ENCODE results near the gene TRIM2.

Gene TRIM2

GRCh38 chr4:153265306-153266047, 61.2 kb downstream of the TRIM2 start:
- TF ChIP-seq CTCF (IDR thresholded peaks at IDR 0.05; ENCODE audit: low read length) = no peak
- TF ChIP-seq EZH2phosphoT487 (IDR thresholded peaks at IDR 0.05; ENCODE audit: low read length) = no peak
- TF ChIP-seq EZH2 (optimal IDR thresholded peaks at IDR 0.05; ENCODE audit: low read depth, low read length) = no peak
- H3K36me3 ChIP-seq (replicated peaks; ENCODE audit: insufficient read depth, low read length) = no peaks in the 10 kb centered on the region
- H3K9me2 ChIP-seq (replicated peaks; ENCODE audit: insufficient read depth, low read length) = no peaks in the 10 kb centered on the region
- no peak for DNase-seq
- no peak overlapping the region for H3K27ac ChIP-seq (ENCODE audit: low read length)
- no peaks in the 10 kb centered on the region for H3F3A ChIP-seq (ENCODE audit: insufficient read depth, low read length)
- H3K4me2 ChIP-seq (ENCODE audit: low read depth, low read length) = no peak overlapping the region
- H3K9ac ChIP-seq (ENCODE audit: low read length) = no peak overlapping the region
- H3K9me3 ChIP-seq (replicated peaks; ENCODE audit: insufficient read depth, low read length) = no peaks in the 10 kb centered on the region
- H2AFZ ChIP-seq (ENCODE audit: low read length) = no peak overlapping the region
- H3K4me3 ChIP-seq (ENCODE audit: low read length) = no peak overlapping the region
- H3K79me2 ChIP-seq (ENCODE audit: low read length) = no peaks in the 10 kb centered on the region
- H4K20me1 ChIP-seq (ENCODE audit: insufficient read depth, low read length) = no peaks in the 10 kb centered on the region
- H3K27me3 ChIP-seq (replicated peaks; ENCODE audit: insufficient read depth, low read length) = no peaks in the 10 kb centered on the region
- H3K4me1 ChIP-seq (ENCODE audit: low read length) = peaks cover 5% of the 10 kb centered on the region; the same call in 1 of the 2 replicates

DNA sequence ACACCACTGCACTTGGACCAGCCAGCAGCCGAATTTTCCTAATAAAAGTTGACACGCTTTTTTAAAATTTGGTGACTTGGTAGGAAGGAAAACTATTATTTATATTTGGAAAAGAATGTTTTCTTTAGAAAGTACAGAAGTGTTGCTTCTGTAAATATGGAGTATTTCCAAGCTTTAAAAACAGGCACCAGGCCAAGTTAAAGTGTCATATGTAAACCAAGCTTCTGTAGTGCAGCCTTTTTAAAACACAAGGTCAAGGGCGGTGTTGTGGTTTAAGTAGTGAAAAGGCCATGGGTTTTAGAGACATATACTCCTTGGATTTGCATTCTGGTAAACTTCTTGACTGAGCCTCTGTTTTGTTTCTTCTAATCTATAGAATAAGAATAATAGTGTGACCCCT, 62.7 kb downstream of the TRIM2 start:
- Histone ChIP-seq H3K4me2 (ENCODE audit: low read depth, low read length) (no peak overlapping the region), H3K9me2 (replicated peaks; ENCODE audit: insufficient read depth, low read length) (no peaks in the 10 kb centered on the region), H3K36me3 (replicated peaks; ENCODE audit: insufficient read depth, low read length) (no peaks in the 10 kb centered on the region), H3K4me3 (ENCODE audit: low read length) (no peak overlapping the region), H3K9me3 (replicated peaks; ENCODE audit: insufficient read depth, low read length) (no peaks in the 10 kb centered on the region), H3K27ac (ENCODE audit: low read length) (no peak overlapping the region), H3K79me2 (ENCODE audit: low read length) (no peaks in the 10 kb centered on the region), H3K27me3 (replicated peaks; ENCODE audit: insufficient read depth, low read length) (no peaks in the 10 kb centered on the region), H4K20me1 (ENCODE audit: insufficient read depth, low read length) (no peaks in the 10 kb centered on the region), H3K4me1 (ENCODE audit: low read length) (peaks cover 5% of the 10 kb centered on the region; the same call in 1 of the 2 replicates), H3F3A (ENCODE audit: insufficient read depth, low read length) (no peaks in the 10 kb centered on the region), H3K9ac (ENCODE audit: low read length) (no peak overlapping the region), H2AFZ (ENCODE audit: low read length) (no peak overlapping the region)
- no peak for DNase-seq
- TF ChIP-seq CTCF (IDR thresholded peaks at IDR 0.05; ENCODE audit: low read length) (no peak), EZH2 (optimal IDR thresholded peaks at IDR 0.05; ENCODE audit: low read depth, low read length) (no peak), EZH2phosphoT487 (IDR thresholded peaks at IDR 0.05; ENCODE audit: low read length) (no peak)

DNA sequence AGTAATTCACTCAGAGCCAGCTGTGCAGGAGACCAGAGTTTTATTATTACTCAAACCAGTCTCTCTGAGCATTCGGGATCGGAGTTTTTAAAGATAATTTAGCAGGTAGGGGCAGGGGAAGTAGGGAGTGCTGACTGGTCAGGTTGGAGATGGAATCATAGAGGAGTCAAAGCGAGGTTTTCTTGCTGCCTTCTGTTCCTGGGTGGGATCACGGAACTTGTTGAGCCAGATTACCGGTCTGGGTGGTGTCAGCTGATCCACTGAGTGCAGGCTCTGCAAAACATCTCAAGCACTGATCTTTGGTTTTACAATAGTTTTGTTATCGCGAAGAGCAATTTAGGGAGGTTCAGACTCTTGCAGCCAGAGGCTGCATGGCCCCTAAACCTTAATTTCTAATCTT, 63.6 kb downstream of the TRIM2 start:
- no peaks in the 10 kb centered on the region for H3K79me2 ChIP-seq (ENCODE audit: low read length)
- no peaks in the 10 kb centered on the region for H4K20me1 ChIP-seq (ENCODE audit: insufficient read depth, low read length)
- no peak for DNase-seq
- no peak overlapping the region for H3K9ac ChIP-seq (ENCODE audit: low read length)
- peaks cover 5% of the 10 kb centered on the region; the same call in 1 of the 2 replicates for H3K4me1 ChIP-seq (ENCODE audit: low read length)
- no peaks in the 10 kb centered on the region for H3K27me3 ChIP-seq (replicated peaks; ENCODE audit: insufficient read depth, low read length)
- no peaks in the 10 kb centered on the region for H3F3A ChIP-seq (ENCODE audit: insufficient read depth, low read length)
- peak overlapping the region; percentile 57 for H2AFZ ChIP-seq (ENCODE audit: low read length)
- no peaks in the 10 kb centered on the region for H3K36me3 ChIP-seq (replicated peaks; ENCODE audit: insufficient read depth, low read length)
- H3K4me2 ChIP-seq (ENCODE audit: low read depth, low read length) = no peak overlapping the region
- no peak for TF ChIP-seq EZH2 (optimal IDR thresholded peaks at IDR 0.05; ENCODE audit: low read depth, low read length)
- TF ChIP-seq EZH2phosphoT487 (IDR thresholded peaks at IDR 0.05; ENCODE audit: low read length) = no peak
- no peak for TF ChIP-seq CTCF (IDR thresholded peaks at IDR 0.05; ENCODE audit: low read length)
- no peak overlapping the region for H3K4me3 ChIP-seq (ENCODE audit: low read length)
- H3K9me2 ChIP-seq (replicated peaks; ENCODE audit: insufficient read depth, low read length) = no peaks in the 10 kb centered on the region
- no peak overlapping the region for H3K27ac ChIP-seq (ENCODE audit: low read length)
- H3K9me3 ChIP-seq (replicated peaks; ENCODE audit: insufficient read depth, low read length) = no peaks in the 10 kb centered on the region
